Camera-type eye (tissue), 1 donor: ENCODE measurements around the gene HIP1R. TPM values are rescaled to one million over a fixed set of nuclear protein-coding genes. Genes with fewer than 3 reads are reported as not detected.

Experiments used
- total RNA-seq: library from RNA; depleted of rRNA; stranded (reverse); fragments of >200 nt; gene quantifications from one replicate; pipeline ENCODE4 v1.2.3, GENCODE V29; 2014

HIP1R gene
- total RNA-seq = 31.0 TPM

GRCh38 chr12:122834921-122835749 is at the start of gene HIP1R:
Gene HIP1R (plus strand): TSS chr12:122835457. CDS start chr12:122835551, 94 bp downstream.

GRCh38 chr12:122895704-122896636 is 60.7 kb downstream of the HIP1R start, which contains the start of gene VPS37B:
Gene VPS37B (minus strand): TSS chr12:122896124. CDS start chr12:122896062, 62 bp downstream.

Other genes starting within 250 kb of the HIP1R start
- gene HCAR2, start 132.1 kb upstream of the HIP1R start, total RNA-seq = 2.1 TPM
- gene HCAR3, start 118.6 kb upstream of the HIP1R start, total RNA-seq = 2.1 TPM
- 0.99 TPM for gene HCAR1, start 104.6 kb upstream of the HIP1R start, total RNA-seq
- 49.5 TPM for gene DENR, start 82.6 kb upstream of the HIP1R start, total RNA-seq
- 2.1 TPM for gene CCDC62, start 60.9 kb upstream of the HIP1R start, total RNA-seq
- 46.1 TPM for gene VPS37B, start 60.7 kb downstream of the HIP1R start, total RNA-seq
- 16.9 TPM for gene ABCB9, start 131.0 kb downstream of the HIP1R start, total RNA-seq
- 16.9 TPM for gene OGFOD2, start 139.8 kb downstream of the HIP1R start, total RNA-seq
- 62.0 TPM for gene ARL6IP4, start 145.2 kb downstream of the HIP1R start, total RNA-seq